GM13976 (cell line): ENCODE measurements around the gene KLHL6.

Experiments
- DNase-seq: peaks from one replicate; pipeline ENCODE4 v3.0.0; 2012; ENCODE audit warnings: low spot score
- CTCF ChIP-seq: IDR thresholded peaks from 2 replicates; pipeline ENCODE4 v1.5.1; 2012; ENCODE audit warnings: borderline replicate concordance, mild to moderate bottlenecking; ENCODE audit not compliant: insufficient read depth; ENCODE audit errors: extremely low read depth, missing control alignments, control extremely low read depth
- in situ Hi-C: fragments of 300-500 bp; cut with MboI; formaldehyde crosslinking; loops from one replicate; pipeline ENCODE4 v1.12.0; 2022; ENCODE audit warnings: low sequenced_read_pairs, mixed read lengths, inconsistent platforms; ENCODE audit not compliant: unreplicated experiment

The KLHL6 gene

GRCh38 chr3:183587336-183587735 is 31.8 kb upstream of the KLHL6 start:
- TF ChIP-seq CTCF: no peak
- in situ Hi-C loops: no loop called here
- no peak for DNase-seq

DNA sequence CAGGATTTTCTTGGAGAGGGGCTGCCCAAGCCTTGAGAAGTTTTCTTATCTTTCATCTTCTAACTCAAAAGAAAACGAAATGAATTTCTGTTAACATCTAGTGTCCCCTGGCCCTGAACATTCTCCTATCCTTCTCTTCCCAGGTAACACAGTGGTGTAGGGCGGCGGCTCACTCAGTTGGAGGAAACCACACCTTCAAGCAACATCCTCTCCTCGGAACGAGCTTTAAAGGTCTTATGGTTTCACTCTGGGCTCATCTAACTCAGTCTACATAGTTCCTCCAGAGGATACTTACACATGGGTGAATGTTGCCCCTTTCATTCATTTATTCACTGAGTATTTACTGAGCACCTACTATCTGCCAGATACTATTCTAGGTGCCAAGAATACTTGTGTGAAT is 31.0 kb upstream of the KLHL6 start:
- DNase-seq: no peak
- in situ Hi-C loops: no loop called here

DNA sequence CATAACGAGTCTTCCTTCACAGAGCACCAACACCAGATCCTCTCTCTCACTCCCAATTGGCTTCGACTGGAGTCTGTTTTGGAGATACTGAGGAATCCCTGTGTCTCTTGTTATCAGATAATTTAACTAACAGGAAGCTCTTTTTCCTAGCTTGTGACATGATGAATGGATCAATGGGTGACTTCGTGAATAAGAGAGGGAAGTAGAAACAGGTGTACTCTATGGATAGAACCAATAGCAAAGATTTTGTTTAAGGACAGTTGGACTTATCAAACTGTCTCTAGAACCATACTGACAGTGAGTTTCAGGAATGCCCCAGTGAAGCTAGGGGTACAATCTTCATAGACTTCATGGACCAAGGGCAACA is 29.4 kb upstream of the KLHL6 start:
- DNase-seq: no peak
- TF ChIP-seq CTCF: no peak
- in situ Hi-C loops: no loop called here

More for the DNA sequence above, 31.0 kb upstream of the KLHL6 start:
- no peak for TF ChIP-seq CTCF

DNA sequence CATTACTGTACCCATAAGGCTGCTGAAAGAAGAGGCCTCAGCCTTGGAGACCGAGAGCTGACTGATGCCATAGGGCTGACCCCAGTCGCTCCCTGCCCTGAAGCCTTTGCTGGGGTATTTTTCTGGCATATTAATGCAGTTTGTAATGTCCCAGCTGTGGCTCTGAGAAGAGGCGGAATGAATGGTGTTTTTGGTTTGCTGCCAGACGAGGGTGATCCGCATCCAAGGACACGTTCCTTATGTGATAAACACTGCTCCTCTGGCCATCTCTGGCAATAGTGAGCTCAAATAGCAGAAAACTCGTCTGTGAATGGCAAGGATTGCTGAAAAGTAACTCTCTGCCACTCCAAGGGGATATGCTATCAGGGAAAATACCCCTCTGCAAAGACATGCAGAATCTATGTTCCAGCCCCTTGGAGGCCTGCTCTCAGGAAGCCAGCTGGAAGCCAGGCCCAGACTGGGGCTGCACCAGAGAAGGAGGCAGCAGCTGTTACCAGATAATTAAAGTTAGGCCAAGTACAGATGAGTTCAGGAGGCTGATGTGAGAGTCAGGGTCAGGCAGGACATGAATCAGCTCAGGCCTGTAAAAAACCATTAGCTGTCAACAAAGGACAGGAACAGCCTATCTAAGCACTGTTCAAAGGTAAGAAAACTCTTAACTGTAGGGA is 28.9 kb upstream of the KLHL6 start:
- in situ Hi-C loops: no loop called here
- DNase-seq: no peak
- TF ChIP-seq CTCF: no peak

- no peak for DNase-seq
- in situ Hi-C loops: no loop called here
- TF ChIP-seq CTCF: no peak
These were observed 28.1 kb upstream of the KLHL6 start for GRCh38 chr3:183583331-183584245.

- TF ChIP-seq CTCF: no peak
- in situ Hi-C loops: no loop called here
- DNase-seq: no peak
These were observed 26.7 kb upstream of the KLHL6 start for GRCh38 chr3:183582161-183582560.
